ENCODE data around the gene MAML2.

MAML2 gene

DNA sequence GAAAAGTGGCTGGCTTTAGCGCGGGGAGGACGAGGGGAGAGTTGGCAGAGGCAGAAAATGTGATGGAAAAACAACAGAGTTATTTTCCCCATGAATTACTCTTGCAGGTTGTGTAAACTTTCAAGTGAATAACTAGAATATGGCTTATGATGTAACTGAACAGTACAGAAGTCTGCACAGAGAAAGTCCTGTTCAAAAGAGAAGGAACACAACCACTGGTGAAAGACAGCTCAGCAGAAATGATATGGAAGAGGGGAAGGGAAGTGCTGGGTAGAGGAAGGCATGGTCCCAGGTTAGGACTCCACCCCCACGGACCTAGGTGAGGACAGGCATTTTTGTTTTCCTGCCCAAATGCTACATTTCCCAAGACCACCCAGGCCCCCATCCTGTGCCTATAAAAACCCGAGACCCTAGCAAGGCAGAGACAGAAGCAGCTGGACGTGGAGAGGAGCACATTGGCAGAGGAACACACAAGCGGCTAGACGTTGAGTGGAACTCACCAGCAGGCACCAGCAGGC lies 77.7 kb downstream of the MAML2 start:
- no peak for DNase-seq

DNA sequence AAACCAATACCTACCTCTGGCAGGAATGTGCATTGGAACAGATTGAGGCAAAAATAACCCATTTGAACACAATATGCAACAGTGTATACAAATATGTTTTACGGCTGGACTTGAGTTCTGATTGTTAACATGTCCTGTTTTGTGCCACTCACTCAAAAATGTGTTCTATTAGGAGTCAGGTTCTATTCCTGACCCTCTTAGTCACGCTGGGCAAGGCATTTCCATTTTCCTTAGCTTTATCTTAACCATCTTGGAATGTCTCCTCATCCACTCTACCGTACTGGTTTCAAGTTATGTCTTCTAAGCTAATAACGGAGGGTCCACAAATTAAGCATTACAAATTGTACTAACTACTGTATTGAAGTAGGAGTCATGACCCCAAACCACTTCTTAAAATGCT lies 78.6 kb downstream of the MAML2 start:
- DNase-seq, result no peak

- peak; percentile 76 for DNase-seq
These were observed 79.7 kb downstream of the MAML2 start for GRCh38 chr11:96263238-96263763.

DNA sequence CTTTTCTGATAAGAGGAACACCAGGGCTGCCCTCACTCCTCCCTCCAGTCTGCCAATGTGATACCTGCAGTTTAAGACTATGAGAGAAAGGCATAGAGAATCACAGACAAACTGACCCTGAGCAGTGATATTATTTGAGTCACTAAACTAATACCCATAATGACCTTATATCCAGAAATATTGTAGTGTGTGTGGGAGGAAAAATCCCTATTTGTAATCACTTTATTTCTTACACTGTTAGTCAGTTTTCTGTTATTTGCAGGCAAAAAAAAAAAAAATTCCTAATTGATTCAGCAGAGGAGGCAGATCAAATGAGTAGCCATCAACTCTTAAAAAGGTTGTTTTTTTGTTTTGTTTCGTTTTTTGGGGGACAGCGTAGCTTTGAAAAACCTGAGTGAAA lies 82.5 kb downstream of the MAML2 start:
- DNase-seq, result no peak

DNA sequence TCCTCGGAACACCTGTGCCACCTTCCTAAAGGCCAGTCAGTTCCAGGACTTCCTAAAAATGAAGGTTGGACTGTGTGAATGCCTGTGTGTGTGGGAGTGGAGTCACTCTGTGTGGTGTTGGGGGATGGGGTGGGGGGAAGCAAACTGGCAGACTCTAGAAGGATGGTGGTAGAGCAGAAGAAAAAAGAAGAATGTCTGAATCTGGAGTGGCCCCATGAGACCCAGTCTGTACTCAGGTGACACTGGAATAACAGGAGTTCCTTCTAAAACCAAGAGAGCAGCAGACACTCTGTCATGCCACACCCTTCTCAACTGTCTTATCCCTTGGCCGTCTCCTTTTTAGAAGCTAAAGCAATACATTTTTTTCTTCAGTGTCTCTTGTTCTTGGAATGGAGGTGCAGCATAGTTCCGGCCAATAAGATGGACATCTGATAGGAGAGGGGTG lies 82.9 kb downstream of the MAML2 start:
- DNase-seq, result no peak

DNA sequence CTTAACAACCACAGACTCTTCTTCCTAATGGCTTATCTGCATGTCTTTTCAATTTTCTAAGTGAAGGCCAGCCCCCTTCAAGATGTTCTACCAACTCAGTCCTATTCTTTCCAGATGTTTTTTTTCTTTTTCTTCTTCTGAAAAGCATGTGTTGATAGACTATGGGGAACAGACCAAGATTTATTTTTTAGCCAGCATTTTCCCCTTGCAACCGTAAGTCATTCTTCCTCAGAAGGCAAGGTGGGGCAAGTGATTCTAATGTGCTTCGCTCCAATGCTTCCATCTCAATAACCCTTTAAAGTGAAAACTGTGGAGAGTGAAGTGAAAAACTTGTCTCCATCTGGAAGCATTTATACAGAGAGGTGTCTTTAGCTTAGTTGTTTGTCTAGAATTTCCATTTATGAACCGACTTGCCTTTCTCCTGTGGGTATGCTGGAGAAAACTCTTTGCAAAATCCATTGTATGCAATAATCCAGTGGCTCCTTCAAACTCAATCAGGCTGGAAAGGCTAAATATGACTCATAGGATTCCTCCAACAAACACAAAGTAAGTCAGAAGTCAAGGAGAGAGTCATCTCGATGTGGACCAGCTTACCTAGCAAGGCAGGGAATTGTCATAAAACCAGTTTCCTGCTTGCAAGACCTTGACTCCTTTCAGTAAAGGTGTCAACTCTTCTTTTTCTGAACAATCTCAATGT lies 83.7 kb downstream of the MAML2 start:
- DNase-seq, result peak; percentile 65

GRCh38 chr11:96257972-96258934 lies 84.7 kb downstream of the MAML2 start:
- DNase-seq, result peak; percentile 38

DNA sequence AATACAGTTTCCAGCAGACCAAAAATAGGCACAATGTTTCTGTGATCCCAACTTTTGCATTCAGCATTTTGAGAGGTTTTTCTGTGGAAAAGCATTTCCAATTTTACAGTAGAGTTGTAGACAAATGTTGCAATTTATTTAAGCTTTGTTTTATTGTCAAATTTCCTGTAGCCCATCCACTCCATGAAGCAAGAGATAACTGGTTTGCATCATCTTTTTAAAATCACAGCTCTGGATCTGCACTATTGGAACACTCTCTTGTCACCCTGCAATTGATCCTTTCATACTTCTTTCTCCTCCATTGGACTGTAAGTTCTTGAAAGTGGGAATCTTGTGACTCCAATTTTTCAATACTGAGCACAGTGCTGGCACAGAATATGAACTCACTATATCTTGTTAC lies 86.0 kb downstream of the MAML2 start:
- DNase-seq, result peak; percentile 44

GRCh38 chr11:96256215-96257011 lies 86.6 kb downstream of the MAML2 start:
- DNase-seq, result peak; percentile 68

DNA sequence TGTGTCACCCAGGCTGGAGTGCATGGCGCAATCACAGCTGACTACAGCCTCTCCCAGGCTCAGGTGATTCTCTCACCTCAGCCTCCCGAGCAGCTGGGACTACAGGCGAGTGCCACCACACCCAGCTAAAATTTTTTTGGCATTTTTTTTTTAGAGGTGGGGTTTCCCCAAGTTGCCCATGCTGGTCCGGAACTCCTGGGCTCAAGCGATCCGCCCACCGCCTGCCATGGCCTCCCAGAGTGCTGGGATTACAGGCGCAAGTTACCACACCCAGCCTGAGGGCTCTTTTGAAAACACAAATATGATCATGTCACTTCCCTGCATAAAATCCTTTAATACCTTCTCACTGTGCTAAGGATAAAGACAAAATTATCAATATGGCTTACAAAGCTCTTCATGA lies 88.1 kb downstream of the MAML2 start:
- no peak for DNase-seq

DNA sequence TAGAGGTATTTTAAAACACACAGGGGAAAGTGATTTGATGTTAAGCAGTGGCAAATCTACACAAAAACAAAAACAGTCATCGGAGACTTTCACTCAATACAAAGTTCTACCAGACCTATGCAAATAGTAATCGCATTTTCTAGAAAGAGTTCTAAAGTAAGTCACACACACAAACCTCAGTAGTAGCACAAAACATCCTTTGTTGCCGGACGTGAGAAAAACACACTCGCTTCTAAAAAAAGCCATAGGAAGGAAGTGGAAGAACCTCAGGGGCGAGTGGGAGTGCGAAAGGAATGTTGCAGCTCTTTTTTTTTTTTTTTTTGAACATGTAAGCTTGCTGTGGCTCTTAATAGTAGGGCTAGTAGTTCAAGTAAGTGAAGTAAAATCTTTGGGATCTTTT lies 88.9 kb downstream of the MAML2 start:
- peak; percentile 61 for DNase-seq

- peak; percentile 70 for DNase-seq
These were observed 96.1 kb downstream of the MAML2 start for GRCh38 chr11:96246718-96247552.

DNA sequence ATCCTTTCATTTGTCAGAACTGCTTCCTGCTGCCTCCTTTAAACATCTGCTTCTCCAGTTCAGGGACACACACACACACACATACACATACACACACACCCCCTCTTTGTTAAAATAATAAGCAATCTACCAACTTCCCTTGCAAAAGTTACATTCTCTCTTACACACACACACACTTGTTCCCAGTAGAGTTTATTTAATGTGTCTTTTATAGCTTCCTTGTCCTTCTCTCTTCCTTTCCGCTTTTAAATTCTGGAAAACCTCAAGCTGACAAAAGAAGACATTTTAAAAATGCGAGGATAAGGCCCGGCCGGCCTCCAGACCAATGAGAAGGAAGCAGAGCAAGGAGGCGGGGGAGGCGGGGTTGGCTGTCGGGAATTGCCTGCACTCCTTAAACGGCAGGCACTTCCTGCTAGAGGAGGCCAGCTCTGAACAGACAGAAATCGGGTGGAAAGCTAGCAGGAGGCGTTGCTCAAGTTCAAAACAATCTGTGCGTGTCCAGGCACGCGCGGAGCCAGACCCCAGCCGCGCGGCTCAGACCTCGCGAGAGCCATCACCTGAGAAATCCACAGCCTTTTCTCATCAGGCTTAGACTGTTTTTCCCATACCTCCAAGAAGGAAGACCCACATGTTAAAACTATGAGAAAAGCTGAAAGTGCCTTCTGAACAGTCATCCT lies 99.9 kb downstream of the MAML2 start:
- DNase-seq, result peak; percentile 98

- no peak for DNase-seq
These were observed 100.7 kb downstream of the MAML2 start for GRCh38 chr11:96242191-96242847.

- DNase-seq, result no peak
These were observed 101.6 kb downstream of the MAML2 start for GRCh38 chr11:96241331-96241841.

GRCh38 chr11:96238563-96239135 lies 104.3 kb downstream of the MAML2 start:
- DNase-seq, result no peak

DNA sequence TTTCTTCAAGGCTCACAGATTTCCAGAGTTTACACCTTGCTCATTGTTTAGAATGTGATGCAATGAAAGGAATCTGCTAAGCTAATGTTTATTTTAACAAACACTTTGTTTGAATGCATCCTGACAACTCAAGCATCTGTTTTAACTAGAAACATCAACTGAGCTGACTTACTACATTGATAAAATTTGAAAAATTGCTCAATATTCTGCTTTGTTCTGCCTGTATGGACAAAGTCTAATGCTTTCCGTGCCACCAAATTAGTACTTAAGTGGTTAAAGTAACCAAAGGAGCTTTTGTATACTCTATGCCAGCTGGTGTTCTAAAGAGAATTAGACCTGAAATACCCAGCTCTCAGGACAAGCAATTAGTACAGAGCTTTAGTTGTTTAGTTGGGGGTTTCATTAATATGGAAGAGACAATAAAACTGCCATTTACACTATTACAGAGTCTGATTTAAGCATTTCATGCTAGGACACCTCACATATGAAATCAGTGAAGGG lies 105.2 kb downstream of the MAML2 start:
- DNase-seq, result no peak

- no peak for DNase-seq
These were observed 107.2 kb downstream of the MAML2 start for GRCh38 chr11:96235751-96236150.

DNA sequence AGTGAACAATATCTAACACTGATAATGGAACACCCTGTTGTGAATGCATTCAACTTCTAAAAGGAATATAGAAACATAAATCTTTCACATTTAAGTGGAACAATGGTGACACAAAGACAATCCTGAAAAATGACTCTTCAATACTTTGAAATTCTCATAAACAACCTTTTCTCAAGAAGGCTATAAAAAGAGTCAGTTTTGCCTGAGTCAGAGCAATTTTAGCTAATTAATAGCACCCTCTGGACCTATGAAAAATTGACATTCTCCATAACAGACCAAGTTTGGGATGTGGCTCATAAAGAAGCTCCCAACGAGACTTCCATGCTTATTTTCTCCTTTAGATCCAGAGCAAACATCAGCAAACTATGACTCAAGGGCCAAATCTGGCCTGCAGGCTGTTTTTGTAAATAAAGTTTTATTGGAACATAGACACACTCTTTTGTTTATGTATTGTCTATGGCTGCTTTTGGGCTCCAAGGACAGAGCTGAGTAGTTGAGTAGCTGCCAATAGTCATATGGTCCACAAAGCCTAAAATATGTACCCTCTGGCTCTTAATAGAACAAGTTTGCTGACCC lies 108.0 kb downstream of the MAML2 start:
- no peak for DNase-seq
